Measurements from ENCODE around the gene DAZL.

- TF ChIP-seq, protein P1, sequence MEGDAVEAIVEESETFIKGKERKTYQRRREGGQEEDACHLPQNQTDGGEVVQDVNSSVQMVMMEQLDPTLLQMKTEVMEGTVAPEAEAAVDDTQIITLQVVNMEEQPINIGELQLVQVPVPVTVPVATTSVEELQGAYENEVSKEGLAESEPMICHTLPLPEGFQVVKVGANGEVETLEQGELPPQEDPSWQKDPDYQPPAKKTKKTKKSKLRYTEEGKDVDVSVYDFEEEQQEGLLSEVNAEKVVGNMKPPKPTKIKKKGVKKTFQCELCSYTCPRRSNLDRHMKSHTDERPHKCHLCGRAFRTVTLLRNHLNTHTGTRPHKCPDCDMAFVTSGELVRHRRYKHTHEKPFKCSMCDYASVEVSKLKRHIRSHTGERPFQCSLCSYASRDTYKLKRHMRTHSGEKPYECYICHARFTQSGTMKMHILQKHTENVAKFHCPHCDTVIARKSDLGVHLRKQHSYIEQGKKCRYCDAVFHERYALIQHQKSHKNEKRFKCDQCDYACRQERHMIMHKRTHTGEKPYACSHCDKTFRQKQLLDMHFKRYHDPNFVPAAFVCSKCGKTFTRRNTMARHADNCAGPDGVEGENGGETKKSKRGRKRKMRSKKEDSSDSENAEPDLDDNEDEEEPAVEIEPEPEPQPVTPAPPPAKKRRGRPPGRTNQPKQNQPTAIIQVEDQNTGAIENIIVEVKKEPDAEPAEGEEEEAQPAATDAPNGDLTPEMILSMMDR (IDR thresholded peaks at IDR 0.05), result no peak
- no peak for TF ChIP-seq POLR2A (IDR thresholded peaks at IDR 0.05)
Measured at GRCh38 chr3:16547561-16548357, 57.5 kb downstream of the DAZL start.
